LNCaP clone FGC (cell line): Measurements from ENCODE around the gene EPB41L4A.

Experiments used
- DNase-seq: peaks from one replicate; pipeline ENCODE4 v3.0.0-alpha.2; 2011; ENCODE audit warnings: low read depth
- H3K4me3 ChIP-seq: 2 replicates; pipeline ENCODE4 v1.5.1; 2011; ENCODE audit warnings: mild to moderate bottlenecking, low read depth, low read length, control low read depth
- TF ChIP-seq, protein P1 (sequence below): IDR thresholded peaks from 2 replicates; pipeline ENCODE4 v1.5.1; 2012; ENCODE audit warnings: mild to moderate bottlenecking; ENCODE audit not compliant: control insufficient read depth, insufficient read depth; ENCODE audit errors: extremely low read depth

The EPB41L4A gene

DNA sequence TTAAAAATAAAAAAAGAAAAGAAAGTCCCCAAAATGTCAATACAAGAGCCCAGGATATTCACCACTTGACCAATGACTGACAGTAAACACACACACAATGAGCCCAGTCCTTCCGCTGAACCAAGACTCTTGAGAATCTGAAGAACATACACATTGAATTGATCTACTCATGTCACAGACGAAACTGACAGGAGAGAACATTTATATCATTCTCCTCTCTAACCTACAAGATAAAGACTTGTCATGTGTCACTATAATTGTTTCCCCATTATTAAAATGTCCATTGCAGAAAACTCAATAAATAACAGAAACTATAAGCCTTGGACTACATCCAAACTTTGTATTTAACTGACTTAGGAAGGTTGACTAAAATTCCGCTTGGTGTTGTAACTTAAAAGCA is 296.7 kb downstream of the EPB41L4A start:
- TF ChIP-seq, protein P1, sequence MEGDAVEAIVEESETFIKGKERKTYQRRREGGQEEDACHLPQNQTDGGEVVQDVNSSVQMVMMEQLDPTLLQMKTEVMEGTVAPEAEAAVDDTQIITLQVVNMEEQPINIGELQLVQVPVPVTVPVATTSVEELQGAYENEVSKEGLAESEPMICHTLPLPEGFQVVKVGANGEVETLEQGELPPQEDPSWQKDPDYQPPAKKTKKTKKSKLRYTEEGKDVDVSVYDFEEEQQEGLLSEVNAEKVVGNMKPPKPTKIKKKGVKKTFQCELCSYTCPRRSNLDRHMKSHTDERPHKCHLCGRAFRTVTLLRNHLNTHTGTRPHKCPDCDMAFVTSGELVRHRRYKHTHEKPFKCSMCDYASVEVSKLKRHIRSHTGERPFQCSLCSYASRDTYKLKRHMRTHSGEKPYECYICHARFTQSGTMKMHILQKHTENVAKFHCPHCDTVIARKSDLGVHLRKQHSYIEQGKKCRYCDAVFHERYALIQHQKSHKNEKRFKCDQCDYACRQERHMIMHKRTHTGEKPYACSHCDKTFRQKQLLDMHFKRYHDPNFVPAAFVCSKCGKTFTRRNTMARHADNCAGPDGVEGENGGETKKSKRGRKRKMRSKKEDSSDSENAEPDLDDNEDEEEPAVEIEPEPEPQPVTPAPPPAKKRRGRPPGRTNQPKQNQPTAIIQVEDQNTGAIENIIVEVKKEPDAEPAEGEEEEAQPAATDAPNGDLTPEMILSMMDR, result no peak
- no peak for DNase-seq
- no peak overlapping the region for H3K4me3 ChIP-seq

DNA sequence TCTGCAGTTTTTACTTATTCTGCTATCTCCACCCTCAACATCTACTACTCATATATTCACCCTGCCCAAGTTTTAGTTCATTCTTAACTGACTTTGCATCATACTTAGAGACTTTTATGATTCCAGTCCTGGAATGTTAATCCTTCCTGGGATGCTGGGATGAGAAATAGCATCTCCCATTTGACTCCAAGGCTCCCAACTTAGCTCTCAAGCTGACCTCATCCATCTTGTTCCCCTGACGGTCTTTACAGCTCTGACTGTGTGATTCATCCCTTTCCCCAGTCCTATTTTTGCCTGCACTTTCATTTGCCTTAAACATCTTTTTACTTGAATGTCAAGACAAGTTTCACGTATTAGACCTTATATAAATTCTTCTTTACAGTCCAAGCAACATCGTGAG is 297.8 kb downstream of the EPB41L4A start:
- TF ChIP-seq, protein P1, result no peak
- DNase-seq, result no peak
- no peak overlapping the region for H3K4me3 ChIP-seq

DNA sequence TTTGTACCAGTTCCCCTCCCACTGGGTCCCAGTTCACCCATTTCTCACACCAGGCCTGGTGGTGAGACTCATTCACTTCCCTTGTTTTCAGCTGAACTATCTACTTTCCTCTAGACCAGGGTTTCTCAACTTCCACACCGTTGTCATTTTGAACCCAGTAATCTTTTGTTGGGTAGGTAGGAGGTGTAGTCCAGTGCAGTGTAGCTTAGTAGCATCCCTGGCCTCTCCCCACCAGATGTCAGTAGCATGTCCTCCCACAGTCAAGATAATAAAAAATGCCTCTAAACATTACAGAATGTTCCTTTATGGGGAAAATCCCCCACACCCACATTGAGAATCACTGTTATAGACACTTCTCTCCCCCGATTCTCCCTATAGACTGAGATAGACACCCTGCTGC is 299.1 kb downstream of the EPB41L4A start:
- H3K4me3 ChIP-seq, result no peak overlapping the region
- no peak for DNase-seq
- TF ChIP-seq, protein P1, result no peak

- no peak for DNase-seq
- TF ChIP-seq, protein P1, result no peak
- no peak overlapping the region for H3K4me3 ChIP-seq
These were observed 299.6 kb downstream of the EPB41L4A start for GRCh38 chr5:112119508-112119907.

DNA sequence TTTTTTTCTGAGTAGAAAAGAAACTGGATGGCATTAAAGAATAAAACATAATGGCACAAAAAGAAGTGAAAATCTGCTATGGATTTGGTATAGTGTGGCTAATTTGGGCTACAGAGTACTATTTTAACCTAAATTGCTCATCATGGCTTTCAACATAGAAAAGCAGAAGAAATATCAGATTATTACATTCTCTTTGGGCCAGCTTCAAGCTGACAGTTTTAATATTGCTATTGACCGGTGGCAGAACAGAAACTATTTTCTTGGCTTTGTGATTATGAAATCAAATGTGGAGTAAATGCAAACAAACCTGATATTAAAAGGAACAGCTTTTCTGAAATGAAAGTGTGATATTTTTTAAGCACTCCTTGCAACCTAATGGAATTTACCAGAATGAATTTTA is 301.5 kb downstream of the EPB41L4A start:
- TF ChIP-seq, protein P1, result no peak

DNA sequence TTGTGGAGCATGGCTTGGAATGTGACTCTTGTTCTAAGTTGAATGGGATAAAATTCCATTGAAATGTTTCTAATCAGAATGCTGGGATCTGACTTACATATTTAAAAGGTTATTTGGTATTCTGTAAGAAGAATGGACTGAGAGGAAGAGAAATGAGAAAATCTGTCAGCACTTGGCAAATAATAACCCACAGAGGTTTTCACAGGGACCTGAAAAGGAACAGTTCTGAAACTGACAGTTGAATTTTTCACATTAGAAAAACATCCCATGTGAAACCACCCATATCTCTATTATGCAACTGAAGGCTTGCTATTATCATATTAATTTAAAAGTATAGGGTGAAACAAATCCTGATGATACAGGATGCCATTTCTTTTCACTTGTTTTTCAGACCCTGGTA is 302.7 kb downstream of the EPB41L4A start:
- no peak for DNase-seq
- TF ChIP-seq, protein P1, result no peak
- H3K4me3 ChIP-seq, result no peak overlapping the region

More for the DNA sequence above, 301.5 kb downstream of the EPB41L4A start:
- no peak for DNase-seq
- H3K4me3 ChIP-seq, result no peak overlapping the region

GRCh38 chr5:112113565-112113964 is 305.5 kb downstream of the EPB41L4A start:
- DNase-seq, result no peak
- TF ChIP-seq, protein P1, result no peak

More at GRCh38 chr5:112113565-112113964, 305.5 kb downstream of the EPB41L4A start:
- no peak overlapping the region for H3K4me3 ChIP-seq
